Middle frontal gyrus (tissue), 1 donor: ENCODE data around the gene NDUFC2.
A peak's percentile ranks its signal among the peaks of the same experiment; 100 is the strongest.
"Not testable (repeated sequence)": the region's sequence is repeated elsewhere in the genome, so short reads cannot be mapped to it uniquely, and the experiment has no call there.

Source experiments
- DNase-seq: peaks from one replicate; pipeline ENCODE4 v3.0.0-alpha.2; 2015; ENCODE audit warnings: low spot score; ENCODE audit errors: extremely low spot score

The NDUFC2 gene

DNA sequence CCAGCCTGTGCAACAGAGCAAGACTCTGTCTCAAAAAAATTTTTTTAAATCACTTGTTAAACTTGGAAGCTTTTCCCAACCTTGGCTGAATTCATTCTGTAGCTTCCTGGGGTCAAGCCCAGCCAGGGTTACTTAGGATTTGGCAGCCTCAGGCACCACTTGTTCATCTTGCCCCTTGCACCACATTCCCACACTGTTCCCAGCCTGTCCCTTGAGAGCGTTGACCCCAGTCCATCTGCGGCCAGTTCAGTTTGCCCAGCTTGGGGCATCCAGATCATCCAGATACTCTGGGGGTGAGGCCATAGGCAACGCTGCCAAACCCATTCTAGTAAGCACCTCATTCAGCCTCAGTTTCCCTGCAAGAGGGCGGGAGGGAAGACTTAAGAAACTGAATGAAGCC, 24.7 kb downstream of the NDUFC2 start:
- DNase-seq, result no peak

DNA sequence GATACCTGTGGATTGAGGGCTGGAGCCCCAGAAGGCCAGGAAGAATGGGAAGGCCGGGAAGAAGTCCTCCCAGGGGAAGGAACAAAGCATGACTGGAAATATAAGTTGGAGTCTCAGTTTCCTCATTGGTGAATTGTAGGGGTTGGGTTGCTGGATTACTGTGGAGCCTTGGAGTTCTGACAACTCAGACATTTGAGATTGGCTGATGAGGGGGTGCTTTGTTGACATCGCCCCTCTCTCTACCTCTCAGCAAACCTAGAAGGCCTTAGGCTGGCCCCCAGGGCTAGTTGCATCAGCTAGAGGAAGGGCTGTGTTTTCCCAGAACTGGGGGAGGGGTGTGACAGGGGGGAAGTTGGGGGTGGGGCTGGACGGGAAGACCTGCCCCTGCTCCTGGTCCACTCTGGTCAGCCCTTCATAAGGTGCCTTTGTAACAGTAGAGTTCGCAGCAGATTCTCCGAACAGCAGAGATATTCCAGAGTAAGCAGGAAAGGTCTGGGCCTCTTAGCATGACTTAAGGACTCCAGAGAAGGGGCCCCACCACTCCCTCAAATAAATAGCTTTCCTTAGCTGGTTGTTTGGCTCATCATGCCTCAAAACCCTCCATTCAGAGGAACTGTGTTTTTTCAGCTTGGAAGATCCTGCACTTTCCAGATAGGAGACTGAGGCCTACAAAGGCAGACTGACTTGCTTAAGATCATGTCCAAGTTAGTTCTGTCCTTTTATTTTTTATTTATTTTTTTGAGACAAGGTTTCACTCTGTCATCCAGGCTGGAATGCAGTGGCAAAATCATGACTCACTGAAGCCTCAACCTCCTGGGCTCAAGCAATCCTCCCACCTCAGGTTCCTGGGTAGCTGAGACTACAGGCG, 28.5 kb downstream of the NDUFC2 start:
- no peak for DNase-seq

DNA sequence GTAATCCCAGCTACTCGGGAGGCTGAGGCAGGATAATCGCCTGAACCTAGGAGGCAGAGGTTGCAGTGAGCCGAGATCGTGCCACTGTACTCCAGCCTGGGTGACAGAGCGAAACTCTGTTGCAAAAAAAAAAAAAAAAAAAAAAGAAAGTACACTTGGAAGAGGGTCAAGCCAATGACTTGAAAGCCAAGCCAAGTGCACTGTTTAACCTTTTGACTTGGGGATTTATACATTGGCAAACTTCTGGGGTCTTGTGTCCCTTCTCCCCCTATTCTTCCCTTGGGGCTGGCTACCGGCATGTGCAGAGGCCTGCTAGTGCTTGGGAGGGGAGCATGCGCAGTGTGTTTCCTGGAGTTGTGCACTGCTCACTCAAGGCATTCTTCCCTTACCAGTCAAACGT, 30.3 kb downstream of the NDUFC2 start:
- no peak for DNase-seq

DNA sequence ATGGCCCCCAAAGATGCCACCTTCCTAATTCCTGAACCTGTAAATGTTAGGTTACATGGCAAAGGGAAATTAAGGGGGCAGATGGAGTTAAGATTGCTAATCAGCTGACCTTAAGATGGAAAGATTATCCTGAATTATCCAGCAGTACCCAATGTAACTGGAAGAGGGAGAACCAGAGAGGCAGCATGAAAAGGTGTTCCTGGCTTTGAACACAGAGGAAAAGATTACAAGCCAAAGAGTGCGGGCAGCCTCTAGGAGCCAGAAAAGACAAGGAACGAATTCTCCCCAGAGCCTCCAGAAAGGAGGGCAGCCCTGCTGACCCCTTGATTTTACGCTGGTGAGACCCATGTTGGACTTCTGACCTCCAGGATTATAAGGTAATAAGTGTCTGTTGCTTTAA, 31.1 kb downstream of the NDUFC2 start:
- DNase-seq, result no peak

DNA sequence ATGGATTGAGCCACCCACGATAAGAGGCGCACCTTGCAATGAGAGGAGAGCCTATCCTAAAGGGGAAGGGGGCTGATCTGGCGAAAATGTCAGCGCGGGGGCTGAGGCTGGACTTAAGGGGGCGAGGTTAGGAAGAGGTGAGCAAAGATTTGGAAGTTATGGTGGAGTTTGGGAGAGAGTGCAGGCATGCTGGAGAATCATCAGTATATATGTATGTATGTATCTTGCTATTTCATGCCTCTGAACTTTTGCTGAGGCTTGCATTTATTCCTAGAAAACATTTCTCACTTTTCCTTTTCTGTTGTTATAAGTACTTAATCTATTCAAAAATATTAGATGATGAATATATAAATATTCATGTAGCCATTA, 33.2 kb downstream of the NDUFC2 start:
- no peak for DNase-seq

DNA sequence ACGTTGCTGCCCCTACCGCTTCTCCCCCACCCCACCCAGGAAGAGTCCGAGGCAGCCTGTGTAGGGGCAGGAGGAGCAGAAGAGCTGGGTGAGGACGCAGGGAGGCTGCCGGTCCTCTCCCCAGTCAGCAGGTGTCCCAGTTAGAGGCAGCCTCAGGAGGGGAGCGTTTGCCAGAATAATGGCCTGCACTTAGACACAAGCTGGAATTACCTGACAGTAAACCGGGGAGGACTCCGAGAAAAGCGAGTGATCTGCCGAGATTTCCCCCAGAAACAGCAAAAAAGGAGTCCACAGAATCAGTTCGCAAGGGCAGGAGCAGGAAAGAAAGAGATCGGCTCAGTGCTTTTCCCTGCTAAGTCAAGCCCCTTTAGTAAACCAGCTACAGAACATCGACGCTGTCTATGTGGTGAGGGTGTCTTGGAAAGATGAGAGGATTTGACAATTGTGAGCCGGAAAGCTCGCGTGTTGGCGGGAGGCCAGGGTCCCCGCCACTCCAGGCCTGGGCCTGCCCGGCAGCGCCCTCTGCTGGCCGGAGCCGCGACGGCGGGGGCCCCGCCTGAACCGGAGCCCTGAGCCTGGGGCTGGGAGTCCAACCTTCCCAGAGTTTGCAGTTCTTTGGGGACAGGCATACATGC, 33.7 kb downstream of the NDUFC2 start:
- DNase-seq, result peak; percentile 77

DNA sequence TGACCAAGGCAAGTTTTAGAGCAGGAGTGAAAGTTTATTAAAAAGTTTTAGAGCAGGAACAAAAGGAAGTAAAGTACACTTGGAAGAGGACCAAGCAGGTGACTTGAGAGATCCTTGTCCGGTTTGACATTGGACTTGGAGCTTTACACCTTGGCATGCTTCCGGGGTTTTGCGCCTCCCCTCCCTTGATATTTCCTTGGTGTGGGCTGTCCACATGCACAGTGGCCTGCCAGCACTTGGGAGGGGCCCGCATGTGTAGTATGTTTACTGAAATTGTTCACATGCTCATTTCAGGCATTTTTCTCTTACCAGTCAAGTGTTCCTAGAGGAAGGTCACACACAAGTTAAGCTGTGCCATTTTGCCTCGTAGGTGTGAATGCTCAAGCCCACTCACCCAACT, 35.0 kb downstream of the NDUFC2 start:
- no peak for DNase-seq

DNA sequence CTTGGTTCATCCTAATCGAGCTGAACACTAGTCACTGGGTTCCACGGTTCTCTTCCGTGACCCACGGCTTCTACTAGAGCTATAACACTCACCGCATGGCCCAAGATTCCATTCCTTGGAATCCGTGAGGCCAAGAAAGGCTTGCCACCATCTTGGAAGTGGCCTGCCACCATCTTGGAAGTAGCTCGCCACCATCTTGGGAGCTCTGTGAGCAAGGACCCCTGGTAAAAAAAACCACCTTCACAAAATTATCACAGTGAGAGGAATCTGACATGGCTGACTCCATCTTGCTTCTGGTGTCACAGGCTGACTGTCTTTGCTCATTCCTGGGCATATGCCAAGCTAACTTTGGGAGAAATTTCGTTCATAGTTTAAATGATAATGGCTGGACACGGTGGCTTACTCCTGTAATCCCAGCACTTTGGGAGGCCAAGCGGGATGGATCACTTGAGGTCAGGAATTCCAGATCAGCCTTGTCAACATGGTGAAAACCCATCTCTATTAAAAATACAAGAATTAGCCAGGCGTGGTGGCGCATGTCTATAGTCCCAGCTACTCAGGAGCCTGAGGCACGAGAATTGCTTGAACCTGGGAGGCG, 37.7 kb downstream of the NDUFC2 start:
- DNase-seq, result no peak

DNA sequence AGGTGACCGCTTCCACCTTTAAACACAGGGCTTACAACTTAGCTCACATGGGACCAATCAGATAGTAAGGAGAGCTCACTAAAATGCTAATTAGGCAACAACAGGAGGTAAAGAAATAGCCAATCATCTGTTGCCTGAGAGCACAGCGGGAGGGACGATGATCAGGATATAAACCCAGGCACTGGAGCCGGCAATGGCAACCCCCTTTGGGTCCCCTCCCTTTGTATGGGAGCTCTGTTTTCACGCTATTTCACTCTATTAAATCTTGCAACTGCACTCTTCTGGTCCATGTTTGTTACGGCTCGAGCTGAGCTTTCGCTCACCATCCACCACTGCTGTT, 38.3 kb downstream of the NDUFC2 start:
- not testable (repeated sequence) for DNase-seq

DNA sequence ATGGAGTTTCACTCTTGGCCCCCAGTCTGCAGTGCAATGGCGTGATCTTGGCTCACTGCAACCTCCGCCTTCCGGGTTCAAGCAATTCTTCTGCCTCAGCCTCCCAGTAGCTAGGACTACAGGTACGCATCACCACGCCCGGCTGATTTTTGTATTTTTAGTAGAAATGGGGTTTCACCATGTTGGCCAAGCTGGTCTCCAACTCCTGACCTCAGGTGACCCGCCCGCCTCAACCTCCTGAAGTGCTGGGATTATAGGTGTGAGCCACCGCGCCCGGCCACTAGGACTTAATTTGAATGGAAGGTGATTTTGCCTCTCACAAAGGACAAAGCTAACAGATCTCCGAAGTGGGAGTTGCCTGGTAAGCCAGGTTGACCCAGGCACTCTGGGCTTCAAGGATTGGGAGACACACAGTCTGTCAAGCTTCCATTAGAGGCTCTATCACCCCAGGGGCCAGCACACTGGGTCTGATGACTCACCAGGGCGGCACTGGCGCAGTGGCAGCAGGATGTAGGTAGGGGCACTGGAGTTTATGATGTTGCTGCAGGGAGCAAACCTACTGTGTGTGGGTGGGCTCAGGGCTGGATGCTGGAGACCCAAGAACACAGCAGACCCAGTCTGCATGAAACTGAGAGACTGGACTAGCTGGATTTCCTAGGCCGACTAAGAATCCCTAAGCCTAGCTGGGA, 38.8 kb downstream of the NDUFC2 start:
- no peak for DNase-seq

DNA sequence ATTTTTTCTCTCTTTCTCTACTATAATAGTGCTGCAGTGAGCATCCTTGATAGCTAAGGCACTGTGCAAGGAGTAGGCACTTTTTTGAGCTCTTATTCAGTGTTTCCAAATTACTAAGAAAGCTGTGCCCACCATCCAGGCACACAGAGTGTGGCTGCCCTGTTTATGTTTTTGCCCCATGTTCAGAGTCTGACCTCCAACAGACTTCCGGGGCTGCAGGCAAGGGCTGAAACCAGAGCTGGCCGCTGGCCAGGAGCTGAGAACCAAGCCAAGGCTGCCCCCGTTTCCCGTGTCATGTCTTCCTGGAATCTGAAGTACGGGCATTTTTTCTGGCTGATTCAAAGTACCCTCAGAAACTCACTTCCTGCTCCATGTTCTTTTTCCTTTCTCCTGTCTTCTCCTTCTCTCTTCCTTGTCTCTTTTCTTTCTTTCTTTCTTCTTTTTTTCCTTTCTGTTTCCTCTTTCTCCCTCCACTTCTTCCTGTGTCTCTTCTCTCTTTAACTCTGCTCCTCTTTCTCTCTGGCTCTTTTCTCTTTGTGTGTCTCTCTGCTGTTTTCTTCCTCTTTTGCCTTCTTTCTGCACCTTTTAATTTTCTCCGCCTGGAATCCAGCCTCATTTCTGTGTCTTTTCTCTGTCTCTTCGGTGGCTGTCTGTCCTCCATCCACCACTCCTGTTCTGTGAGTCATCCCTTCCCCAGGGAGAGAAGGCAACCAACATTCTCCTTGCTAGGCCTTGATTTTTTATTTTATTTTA, 39.6 kb downstream of the NDUFC2 start:
- no peak for DNase-seq

DNA sequence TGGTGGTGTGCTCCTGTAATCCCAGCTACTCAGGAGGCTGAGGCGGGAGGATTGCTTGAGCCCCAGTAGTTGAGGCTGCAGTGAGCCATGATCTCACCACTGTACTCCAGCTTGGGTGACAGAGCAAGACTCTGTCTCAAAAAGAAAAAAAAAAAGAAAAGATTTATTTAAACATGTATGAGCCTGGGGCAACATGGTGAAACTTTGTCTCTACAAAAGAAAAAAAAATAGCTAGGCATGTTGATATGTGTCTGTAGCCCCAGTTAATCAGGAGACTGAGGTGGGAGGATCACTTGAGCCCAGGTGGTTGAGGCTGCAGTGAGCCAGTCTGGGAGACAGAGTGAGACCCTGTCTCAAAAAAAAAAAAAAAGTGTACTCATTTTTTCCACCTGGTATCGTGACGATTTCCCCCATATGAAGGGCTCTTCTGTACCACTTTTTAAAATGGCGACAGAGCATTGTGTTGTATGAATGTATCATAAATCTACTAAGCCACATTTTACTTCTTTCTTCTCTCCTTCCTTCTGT, 40.2 kb downstream of the NDUFC2 start:
- DNase-seq, result no peak

DNA sequence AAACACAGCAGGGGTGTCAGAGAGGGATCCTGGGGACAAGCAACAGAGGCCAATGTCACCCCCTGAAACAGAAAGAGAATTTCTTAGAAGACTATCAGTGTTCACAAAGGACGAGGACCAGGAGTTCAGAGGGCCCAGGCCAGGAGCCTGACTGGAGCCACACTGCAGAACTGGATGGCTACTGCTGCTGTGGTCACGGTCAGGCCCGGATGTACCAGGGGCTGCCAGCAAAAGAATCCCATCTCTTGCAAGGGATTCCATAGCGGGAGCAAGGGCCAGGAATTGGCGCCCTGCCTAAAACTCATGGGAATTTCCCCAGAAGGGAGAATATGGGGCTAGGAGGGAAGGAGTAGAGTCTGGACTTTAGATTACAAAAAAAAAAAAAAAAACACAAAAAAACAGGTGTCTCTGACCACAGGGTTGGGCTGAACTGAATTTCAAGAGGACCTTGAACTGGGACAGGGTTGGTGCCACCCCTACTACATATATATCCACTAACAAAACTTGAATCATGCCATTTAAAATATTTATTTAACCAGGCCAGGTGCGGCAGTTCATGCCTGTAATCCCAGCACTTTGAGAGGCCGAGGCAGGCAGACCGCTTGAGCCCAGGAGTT, 40.9 kb downstream of the NDUFC2 start:
- DNase-seq, result no peak

DNA sequence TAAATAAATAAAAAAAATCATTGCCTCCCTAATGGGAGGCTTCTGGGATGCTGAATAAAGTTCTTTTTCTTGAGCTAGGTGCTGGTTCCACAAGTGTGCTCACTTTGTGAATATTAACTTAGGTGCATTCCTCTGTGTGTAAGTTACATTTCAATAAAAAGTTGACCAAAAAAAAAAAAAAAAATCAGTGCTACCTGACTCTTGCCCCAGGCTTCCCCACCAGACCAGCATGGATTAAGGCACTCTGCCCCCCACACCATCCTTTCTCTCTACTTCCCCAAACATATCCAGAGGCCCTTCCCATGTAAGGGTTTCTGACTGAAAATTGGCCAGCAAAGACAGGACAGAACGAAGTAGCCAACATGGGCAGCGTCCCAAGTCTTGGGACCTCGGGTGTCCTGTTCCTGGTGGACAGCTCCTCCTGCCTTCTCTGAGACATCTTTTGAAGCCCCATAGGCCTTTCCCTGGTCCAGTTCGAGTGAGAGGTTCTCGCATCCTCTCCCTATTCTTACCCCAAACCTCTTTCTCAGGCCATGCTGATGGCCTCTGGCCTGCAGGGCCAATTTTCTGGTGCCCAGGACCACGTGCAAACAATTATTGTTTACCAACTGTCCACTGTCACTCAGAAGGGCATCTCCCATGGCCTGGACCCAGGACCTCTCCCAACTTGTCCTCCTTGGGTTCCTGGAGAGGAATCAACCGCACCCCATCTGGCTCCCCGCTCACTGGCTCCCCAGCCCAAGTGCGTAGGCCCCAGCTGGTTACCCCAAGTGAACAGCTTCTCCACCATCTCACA, 41.6 kb downstream of the NDUFC2 start:
- DNase-seq, result no peak

DNA sequence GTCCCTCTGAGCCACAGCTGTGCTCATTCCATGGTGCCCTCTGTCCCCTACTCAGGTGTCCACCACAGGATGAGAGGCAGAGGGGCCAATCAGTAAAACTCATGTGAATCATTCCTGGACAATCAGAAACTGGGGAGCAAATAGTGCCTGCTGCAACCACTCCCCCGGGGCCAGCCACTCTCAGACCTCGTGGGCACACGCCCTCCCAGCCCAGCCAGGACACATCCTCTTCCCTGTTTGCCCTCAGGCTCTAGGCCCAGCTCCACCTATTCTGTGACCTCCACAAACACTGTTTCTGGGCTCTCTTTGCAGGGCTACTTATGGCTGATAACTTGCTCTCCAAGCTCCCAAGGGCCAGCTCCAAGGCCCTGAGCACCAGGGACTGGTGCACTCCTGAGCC, 42.6 kb downstream of the NDUFC2 start:
- DNase-seq, result no peak

DNA sequence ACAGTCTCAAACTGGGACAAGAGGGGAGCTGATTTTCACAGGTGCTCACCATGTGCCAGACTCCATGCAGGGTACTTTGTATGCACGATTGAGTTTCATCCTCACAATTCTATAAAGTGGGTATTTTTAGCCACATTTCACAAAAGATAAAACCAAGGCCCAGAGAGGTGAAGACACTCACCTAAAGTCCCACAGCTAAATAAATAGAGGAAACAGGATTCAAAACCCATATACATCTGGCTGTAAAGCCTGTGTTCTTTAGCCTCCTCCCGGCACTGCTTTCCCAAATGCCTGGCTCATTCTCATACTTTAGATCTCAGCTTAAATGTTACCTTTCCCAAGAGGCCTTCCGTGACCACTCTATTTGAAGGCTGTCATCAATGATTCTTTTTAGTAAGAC, 43.3 kb downstream of the NDUFC2 start:
- no peak for DNase-seq

DNA sequence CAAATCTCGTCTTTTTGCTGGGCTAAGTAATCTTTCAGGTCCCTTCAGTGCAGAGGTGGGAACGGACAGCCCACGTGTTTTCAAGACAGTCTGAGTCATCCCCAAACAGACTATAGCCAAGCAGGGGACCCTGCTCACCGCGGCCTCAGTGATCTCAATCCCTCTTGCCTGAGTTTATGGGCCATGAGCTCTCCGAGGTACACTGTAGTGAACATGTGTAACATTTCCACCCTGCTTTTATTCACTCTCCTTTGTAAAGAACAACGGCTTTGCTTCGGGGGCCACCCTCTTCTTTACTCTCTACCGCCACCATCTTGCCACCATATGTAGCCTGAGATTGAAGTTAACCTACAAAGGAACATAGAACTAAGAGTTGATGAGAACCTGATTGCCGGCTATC, 45.0 kb downstream of the NDUFC2 start:
- no peak for DNase-seq

DNA sequence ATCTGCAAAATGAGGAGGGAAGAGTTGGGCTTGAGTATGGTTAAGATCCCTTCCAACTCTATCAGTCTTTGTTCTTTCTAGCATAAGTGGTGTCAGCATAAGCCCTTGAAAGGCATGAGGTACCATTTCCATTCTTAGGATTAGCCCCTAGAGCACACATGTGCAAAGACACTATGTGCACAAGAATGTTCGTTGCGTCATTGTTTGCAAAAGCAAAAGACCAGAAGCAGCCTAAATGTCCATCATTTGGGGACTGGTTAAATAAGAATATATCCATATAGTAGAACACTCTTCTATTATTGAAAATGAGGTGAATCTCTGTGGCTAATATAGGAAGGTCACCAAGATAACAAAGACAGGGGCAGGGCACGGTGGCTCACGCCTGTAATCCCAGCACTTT, 46.6 kb downstream of the NDUFC2 start:
- DNase-seq, result no peak

DNA sequence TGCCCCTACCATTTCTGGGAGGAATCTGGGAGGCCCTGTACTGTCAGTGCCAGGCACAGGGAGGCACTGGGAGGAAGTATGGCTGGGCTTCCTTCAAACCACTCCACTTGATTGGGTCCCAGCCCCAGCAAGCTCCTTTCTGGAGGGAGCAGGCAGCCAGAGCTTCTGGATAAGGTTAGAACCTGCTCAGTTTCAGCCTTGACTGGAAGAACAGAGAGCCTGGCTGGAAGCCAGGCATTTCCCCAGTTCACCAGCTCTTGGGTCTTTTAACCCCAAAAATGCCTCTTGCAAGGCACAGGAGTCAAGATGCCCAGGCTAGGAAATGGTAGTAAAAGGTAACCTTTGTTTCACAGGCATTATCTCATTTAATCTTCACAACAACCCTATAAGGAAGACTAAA, 47.6 kb downstream of the NDUFC2 start:
- DNase-seq, result no peak

DNA sequence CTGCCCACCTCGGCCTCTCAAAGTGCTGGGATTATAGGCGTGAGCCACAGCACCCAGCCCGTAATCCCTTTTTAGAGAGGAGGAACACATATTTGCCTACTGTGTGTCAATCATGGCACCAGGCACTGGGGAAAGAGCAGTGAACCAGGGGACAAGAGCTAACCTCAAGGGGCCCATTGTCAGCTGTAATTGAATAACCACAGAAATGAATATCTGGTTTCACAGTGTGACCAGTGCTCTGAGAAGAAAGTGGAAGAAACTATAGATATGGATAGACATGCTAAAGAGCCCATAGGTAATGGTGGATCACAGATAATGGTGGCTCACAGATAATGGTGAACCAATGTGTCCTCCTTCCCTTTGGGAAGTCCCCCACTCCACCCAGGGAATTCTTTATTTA, 48.0 kb downstream of the NDUFC2 start:
- no peak for DNase-seq
